ENCODE data around the gene YY1. TPM values are rescaled to one million over a fixed set of nuclear protein-coding genes. Genes with fewer than 3 reads are reported as not detected.
A peak's percentile ranks its signal among the peaks of the same experiment; 100 is the strongest.

YY1 gene
- total and polyA plus RNA-seq, 2 of the 4 experiments (the other 2 are of a cell fraction): 21.7 to 29.9 TPM

- Histone ChIP-seq H2BK120ac (ENCODE audit: low read depth, low read length) (no peak within 1 kb of the TSS), H2BK5ac (ENCODE audit: low read depth, low read length, poor library complexity, severe bottlenecking) (no peak within 1 kb of the TSS), H2AFZ (replicated peaks; ENCODE audit: low read length, poor library complexity) (peak within 1 kb of the TSS; percentile 21), H3K4me2 (ENCODE audit: low read depth, low read length) (no peak within 1 kb of the TSS), H4K8ac (ENCODE audit: low read depth in 2 of 2, low read length in 2 of 2) (no peak within 1 kb of the TSS), H3K9ac (ENCODE audit: low read depth, low read length) (no peak within 1 kb of the TSS), H3K4me3 (ENCODE audit: insufficient read depth, low read depth, low read length) (no peak within 1 kb of the TSS), H4K20me1 (ENCODE audit: insufficient read depth, low read length) (no peaks in the 10 kb centered on the region), H3K27me3 (ENCODE audit: control insufficient read depth, insufficient read depth, low read length) (no peaks in the 10 kb centered on the region; the same call in 1 of the 2 replicates), H3K9me1 (ENCODE audit: insufficient read depth, low read length) (no peaks in the 10 kb centered on the region), H3K4me1 (ENCODE audit: control insufficient read depth, insufficient read depth, low read length) (no peaks in the 10 kb centered on the region), H3K4ac (ENCODE audit: low read depth, low read length) (no peak within 1 kb of the TSS), H4K91ac (ENCODE audit: insufficient read depth, low read depth, low read length) (no peak within 1 kb of the TSS), H2BK20ac (ENCODE audit: low read depth, low read length) (no peak within 1 kb of the TSS), H3K36me3 (ENCODE audit: control insufficient read depth, insufficient read depth, low read length) (no peaks in the 10 kb centered on the region), H2AK5ac (ENCODE audit: low read depth, low read length) (no peak within 1 kb of the TSS), H3K9me3 (ENCODE audit: control insufficient read depth, insufficient read depth, low read length) (no peaks in the 10 kb centered on the region), H3K23ac (ENCODE audit: low read depth, low read length) (no peak within 1 kb of the TSS), H2AK9ac (replicated peaks; ENCODE audit: low read depth, low read length, poor library complexity) (peak within 1 kb of the TSS; percentile 16), H3K14ac (replicated peaks; ENCODE audit: low read depth, low read length) (no peak within 1 kb of the TSS), H3K27ac (ENCODE audit: insufficient read depth, low read length) (no peak within 1 kb of the TSS), H3K56ac (ENCODE audit: extremely low read depth, insufficient read depth, low read length) (no peak within 1 kb of the TSS), H3K79me1 (ENCODE audit: low read depth in 1 of 2, low read length in 2 of 2) (no peaks in the 10 kb centered on the region), H4K5ac (ENCODE audit: low read depth, low read length) (no peak within 1 kb of the TSS), H3K18ac (ENCODE audit: low read depth, low read length) (no peak within 1 kb of the TSS), H2BK15ac (ENCODE audit: low read depth, low read length) (no peak within 1 kb of the TSS)
- dilution Hi-C loops (cut with HindIII; ENCODE audit: low sequenced_read_pairs, unreplicated experiment) (no loop called here), in situ Hi-C loops (cut with MboI; ENCODE audit: low sequenced_read_pairs) (no loop called here), intact Hi-C loops (cut with micrococcal nuclease) (no loop called here)
- ATAC-seq (ENCODE audit: low read depth): no peak
- TF ChIP-seq MAZ (IDR thresholded peaks at IDR 0.05; ENCODE audit: borderline replicate concordance, low read depth, low read length) (no peak), ELK1 (IDR thresholded peaks at IDR 0.05; ENCODE audit: borderline replicate concordance, low read depth, low read length) (no peak), CEBPB (IDR thresholded peaks at IDR 0.05; ENCODE audit: low read depth, low read length) (no peak), USF2 (IDR thresholded peaks at IDR 0.05; ENCODE audit: low read depth, low read length) (no peak), CHD1 (IDR thresholded peaks at IDR 0.05; ENCODE audit: low read depth, low read length) (no peak), FOS (IDR thresholded peaks at IDR 0.05; ENCODE audit: low read depth, low read length) (no peak), MXI1 (IDR thresholded peaks at IDR 0.05; ENCODE audit: borderline replicate concordance, low read depth, low read length) (no peak), BHLHE40 (IDR thresholded peaks at IDR 0.05; ENCODE audit: low read depth, low read length) (no peak), RAD21 (IDR thresholded peaks at IDR 0.05; ENCODE audit: low read length) (no peak), NFE2L2 (IDR thresholded peaks at IDR 0.05; ENCODE audit: low read depth, low read length) (no peak), MAFK (IDR thresholded peaks at IDR 0.05; ENCODE audit: low read depth, low read length) (no peak), RCOR1 (IDR thresholded peaks at IDR 0.05; ENCODE audit: insufficient replicate concordance, low read length) (no peak), RFX5 (IDR thresholded peaks at IDR 0.05; ENCODE audit: low read depth, low read length) (no peak)
- TF ChIP-seq, protein P1, sequence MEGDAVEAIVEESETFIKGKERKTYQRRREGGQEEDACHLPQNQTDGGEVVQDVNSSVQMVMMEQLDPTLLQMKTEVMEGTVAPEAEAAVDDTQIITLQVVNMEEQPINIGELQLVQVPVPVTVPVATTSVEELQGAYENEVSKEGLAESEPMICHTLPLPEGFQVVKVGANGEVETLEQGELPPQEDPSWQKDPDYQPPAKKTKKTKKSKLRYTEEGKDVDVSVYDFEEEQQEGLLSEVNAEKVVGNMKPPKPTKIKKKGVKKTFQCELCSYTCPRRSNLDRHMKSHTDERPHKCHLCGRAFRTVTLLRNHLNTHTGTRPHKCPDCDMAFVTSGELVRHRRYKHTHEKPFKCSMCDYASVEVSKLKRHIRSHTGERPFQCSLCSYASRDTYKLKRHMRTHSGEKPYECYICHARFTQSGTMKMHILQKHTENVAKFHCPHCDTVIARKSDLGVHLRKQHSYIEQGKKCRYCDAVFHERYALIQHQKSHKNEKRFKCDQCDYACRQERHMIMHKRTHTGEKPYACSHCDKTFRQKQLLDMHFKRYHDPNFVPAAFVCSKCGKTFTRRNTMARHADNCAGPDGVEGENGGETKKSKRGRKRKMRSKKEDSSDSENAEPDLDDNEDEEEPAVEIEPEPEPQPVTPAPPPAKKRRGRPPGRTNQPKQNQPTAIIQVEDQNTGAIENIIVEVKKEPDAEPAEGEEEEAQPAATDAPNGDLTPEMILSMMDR (conservative IDR thresholded peaks at IDR 0.05; ENCODE audit: low read depth, low read length): no peak
- ChIA-PET POLR2A (ENCODE audit: unreplicated experiment) (no interaction called here), CTCF (no interaction called here)
- no TSS peak for BruUV-seq (replicated peaks)
- WGBS, 2 experiments (ENCODE audit: extremely low coverage in 2 of 2, insufficient read length in 1 of 2): 79% methylated on average over 8 of the region's 16 CpGs; no CpG with 5 or more reads in 1 of the 2 experiments
- DNase-seq: no peak
Measured at GRCh38 chr14:100323121-100323941, 84.4 kb downstream of the YY1 start, which contains the start of gene SLC25A47. Gene SLC25A47, plus strand, starts transcription at chr14:100323339. Its CDS starts 76 bp downstream, at chr14:100323415.
